ENCODE data around the gene MS4A4A.

GRCh38 chr11:60265373-60266214 lies 14.9 kb upstream of the MS4A4A start:
- peak; percentile 51 to 66 (median 60) for TF ChIP-seq CTCF (IDR thresholded peaks at IDR 0.05)
- TF ChIP-seq POLR2AphosphoS5 (IDR thresholded peaks at IDR 0.05): no peak

Data from esophagus muscularis mucosa (tissue), 3 donors.